ENCODE data around the gene IRF4.

Gene IRF4

GRCh38 chr6:350371-350770 is 41.2 kb upstream of the IRF4 start:
- no peak overlapping the region for H3K4me3 ChIP-seq (ENCODE audit: low read depth, low read length)
- TF ChIP-seq CTCF (conservative IDR thresholded peaks at IDR 0.05; ENCODE audit: low read depth, low read length): no peak
- no peak for DNase-seq (ENCODE audit: low read depth)

DNA sequence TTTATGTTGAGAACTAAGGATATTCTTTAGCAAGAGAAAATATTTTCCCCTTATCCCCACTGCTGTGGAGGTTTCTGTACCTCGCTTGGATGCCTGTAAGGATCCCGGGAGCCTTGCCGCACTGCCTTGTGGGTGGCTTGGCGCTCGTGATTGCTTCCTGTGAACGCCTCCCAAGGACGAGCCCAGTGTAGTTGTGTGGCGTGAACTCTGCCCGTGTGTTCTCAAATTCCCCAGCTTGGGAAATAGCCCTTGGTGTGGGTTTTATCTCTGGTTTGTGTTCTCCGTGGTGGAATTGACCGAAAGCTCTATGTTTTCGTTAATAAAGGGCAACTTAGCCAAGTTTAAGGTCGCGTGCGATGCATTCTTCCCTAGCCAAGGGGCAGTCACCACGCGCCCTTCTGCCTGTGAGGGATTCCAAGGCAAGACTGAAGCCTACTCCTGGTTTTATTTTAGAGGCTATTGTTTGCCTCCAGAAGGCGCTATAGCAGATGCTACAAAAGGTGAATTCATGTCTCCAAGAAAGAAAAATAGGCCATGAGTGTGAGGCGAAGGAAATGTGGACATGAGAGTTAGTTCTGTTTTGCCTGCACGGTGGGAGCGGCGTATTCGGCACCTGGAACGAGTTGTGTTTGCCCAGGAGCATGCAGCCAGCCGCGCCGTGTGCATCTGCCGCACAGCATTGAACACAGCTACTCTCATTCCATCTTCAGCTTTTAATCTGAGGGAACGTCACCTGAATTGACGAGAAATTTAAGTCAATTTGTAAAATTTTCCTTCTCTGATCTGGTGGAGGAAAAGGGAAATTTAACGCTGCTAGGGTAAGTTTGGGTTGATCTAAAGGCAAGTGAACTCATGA is 40.3 kb upstream of the IRF4 start:
- DNase-seq (ENCODE audit: low read depth): no peak
- H3K4me3 ChIP-seq (ENCODE audit: low read depth, low read length): no peak overlapping the region
- TF ChIP-seq CTCF (conservative IDR thresholded peaks at IDR 0.05; ENCODE audit: low read depth, low read length): no peak

DNA sequence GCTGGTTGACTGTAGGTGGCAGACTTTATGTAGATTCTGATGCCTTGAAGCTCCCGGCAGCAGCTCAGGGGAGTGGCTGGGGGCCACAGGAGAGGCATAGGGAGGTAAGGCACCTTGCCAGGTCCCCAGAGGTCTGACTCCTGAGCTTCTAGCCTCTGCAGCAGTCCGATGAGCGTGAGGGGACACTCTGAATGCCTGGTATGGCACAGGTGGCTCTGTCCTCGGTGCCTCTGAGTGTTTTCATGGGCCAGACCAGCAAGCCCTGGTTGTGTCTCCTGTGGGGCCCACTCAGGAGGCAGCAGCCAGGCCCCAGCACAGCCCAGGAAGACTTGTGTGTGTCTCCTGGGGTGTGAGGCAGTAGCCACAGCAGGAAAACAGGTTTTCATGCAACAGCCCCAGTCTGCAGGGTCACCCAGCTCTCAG is 39.7 kb upstream of the IRF4 start:
- no peak overlapping the region for H3K4me3 ChIP-seq (ENCODE audit: low read depth, low read length)
- no peak for DNase-seq (ENCODE audit: low read depth)
- TF ChIP-seq CTCF (conservative IDR thresholded peaks at IDR 0.05; ENCODE audit: low read depth, low read length): no peak

DNA sequence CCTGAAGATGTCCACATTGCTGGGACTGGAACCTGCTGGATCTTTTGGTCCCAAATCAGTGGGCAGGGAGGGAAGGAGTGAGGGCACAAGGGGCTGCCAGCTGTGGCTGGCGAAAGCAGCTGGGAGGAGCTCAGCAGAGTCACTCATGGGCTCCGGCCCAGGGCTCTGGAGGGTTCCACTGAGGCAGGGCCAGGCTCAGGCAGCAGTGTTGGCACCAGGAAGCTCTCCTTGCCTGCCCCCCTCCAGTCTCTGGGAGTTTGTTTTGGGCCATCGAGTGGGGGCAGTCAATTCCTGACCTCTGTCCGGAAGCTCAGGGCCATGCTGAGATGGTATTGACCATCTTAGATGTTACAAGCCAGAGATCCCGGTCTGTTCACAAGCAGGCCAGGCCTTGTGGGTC is 39.1 kb upstream of the IRF4 start:
- TF ChIP-seq CTCF (conservative IDR thresholded peaks at IDR 0.05; ENCODE audit: low read depth, low read length): no peak
- no peak overlapping the region for H3K4me3 ChIP-seq (ENCODE audit: low read depth, low read length)
- DNase-seq (ENCODE audit: low read depth): no peak

DNA sequence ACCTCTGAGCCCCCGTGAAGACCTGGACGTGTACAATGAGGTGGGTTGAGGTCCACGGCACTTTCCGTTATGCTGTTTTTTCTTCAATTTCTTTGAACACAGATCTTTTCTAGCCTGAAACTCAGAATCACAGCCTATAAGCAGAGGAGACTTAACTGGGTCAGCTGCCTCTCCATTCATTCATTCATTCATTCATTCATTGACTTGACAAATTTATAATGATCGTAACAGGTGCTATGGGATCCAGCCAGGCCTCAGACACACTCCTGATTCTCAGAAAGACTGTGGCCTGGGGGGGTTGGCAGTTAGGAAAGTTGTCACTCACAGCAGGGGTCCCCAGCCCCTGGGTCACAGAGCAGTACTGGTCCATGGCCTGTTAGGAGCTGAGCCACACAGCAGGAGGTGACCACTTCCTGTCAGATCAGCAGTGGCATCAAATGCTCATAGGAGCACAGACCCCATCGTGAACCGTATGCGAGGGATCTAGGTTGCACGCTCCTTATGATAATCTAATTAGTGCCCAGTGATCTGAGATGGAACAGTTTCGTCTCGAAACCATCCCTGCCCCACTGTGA is 38.6 kb upstream of the IRF4 start:
- no peak for TF ChIP-seq CTCF (conservative IDR thresholded peaks at IDR 0.05; ENCODE audit: low read depth, low read length)
- H3K4me3 ChIP-seq (ENCODE audit: low read depth, low read length): no peak overlapping the region
- DNase-seq (ENCODE audit: low read depth): no peak

DNA sequence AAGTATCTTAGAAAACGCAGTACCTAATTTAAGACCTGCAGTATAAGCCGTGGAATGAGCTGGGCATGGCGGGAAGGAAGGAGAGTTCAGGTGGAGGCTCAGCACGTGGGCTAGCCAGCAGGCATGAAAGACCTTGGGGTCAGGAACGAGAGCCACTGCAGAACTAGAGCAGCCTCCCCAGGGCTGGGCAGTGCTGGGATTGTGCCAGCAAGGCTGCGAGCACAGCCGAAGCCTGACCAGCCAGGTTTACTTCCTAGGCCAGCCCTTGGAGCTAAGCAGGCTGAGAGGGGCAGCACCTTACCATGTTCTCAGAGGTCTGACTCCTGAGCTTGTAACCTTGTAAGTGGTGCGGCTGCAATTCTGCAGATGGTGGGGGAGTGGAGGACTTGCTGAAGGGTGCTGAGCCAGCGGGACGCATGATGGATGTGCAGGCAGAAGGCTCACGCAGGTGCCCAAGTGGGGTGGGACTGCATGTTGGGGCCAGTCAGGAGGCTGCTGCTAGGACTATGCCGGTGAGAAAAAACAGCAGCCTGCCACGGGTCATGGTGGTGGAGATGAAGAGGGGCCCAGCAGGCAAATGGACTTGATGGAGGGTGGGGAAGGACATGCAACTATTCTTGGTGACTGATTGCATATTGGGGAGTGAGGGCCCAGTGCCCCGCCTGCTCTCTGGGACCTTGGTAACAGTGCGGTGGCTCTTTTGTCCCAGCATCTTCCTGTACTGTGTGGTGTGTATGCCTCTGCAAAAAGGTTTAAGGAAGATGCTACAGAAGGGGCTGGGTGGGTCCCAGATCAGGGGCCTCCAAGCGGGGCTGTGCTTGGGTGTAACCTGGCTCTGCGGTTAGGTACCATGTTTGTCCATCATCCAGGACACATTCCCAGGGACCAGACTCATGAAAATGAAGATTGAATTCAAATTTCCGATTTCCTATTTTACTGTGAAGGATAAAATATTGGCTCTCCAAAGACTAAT is 37.6 kb upstream of the IRF4 start:
- TF ChIP-seq CTCF (conservative IDR thresholded peaks at IDR 0.05; ENCODE audit: low read depth, low read length): no peak
- no peak for DNase-seq (ENCODE audit: low read depth)

More for the DNA sequence above, 37.6 kb upstream of the IRF4 start:
- H3K4me3 ChIP-seq (ENCODE audit: low read depth, low read length): no peak overlapping the region
